Measurements from ENCODE around the gene ADCY3.

ADCY3 gene

GRCh38 chr2:24872344-24873115 lies 47.5 kb downstream of the ADCY3 start:
- no peak for DNase-seq

GRCh38 chr2:24871852-24872333 lies 48.1 kb downstream of the ADCY3 start:
- no peak for DNase-seq

- DNase-seq = no peak
Measured at GRCh38 chr2:24870891-24871705, 48.9 kb downstream of the ADCY3 start.

GRCh38 chr2:24870440-24870839 lies 49.6 kb downstream of the ADCY3 start:
- DNase-seq = no peak

GRCh38 chr2:24866946-24867345 lies 53.1 kb downstream of the ADCY3 start:
- no peak for DNase-seq

- DNase-seq = no peak
Measured at GRCh38 chr2:24863641-24864040, 56.4 kb downstream of the ADCY3 start.

GRCh38 chr2:24861500-24861899 lies 58.5 kb downstream of the ADCY3 start:
- DNase-seq = no peak

- DNase-seq = no peak
Measured at GRCh38 chr2:24860631-24861030, 59.4 kb downstream of the ADCY3 start.

- DNase-seq = no peak
Measured at GRCh38 chr2:24859968-24860600, 60.0 kb downstream of the ADCY3 start.

- no peak for DNase-seq
Measured at GRCh38 chr2:24858996-24859395, 61.0 kb downstream of the ADCY3 start.

- no peak for DNase-seq
Measured at GRCh38 chr2:24857746-24858145, 62.3 kb downstream of the ADCY3 start.

GRCh38 chr2:24856791-24857211 lies 63.2 kb downstream of the ADCY3 start:
- no peak for DNase-seq

- DNase-seq = no peak
Measured at GRCh38 chr2:24855726-24856125, 64.3 kb downstream of the ADCY3 start.

- DNase-seq = no peak
Measured at GRCh38 chr2:24855022-24855622, 64.9 kb downstream of the ADCY3 start.

GRCh38 chr2:24853996-24854395 lies 66.0 kb downstream of the ADCY3 start:
- no peak for DNase-seq

- no peak for DNase-seq
Measured at GRCh38 chr2:24853046-24853445, 67.0 kb downstream of the ADCY3 start.

- no peak for DNase-seq
Measured at GRCh38 chr2:24852431-24853020, 67.5 kb downstream of the ADCY3 start.

- no peak for DNase-seq
Measured at GRCh38 chr2:24852026-24852425, 68.0 kb downstream of the ADCY3 start.

- no peak for DNase-seq
Measured at GRCh38 chr2:24850944-24851343, 69.1 kb downstream of the ADCY3 start.

GRCh38 chr2:24845691-24846090 lies 74.3 kb downstream of the ADCY3 start:
- DNase-seq = no peak

GRCh38 chr2:24844023-24844685 lies 75.9 kb downstream of the ADCY3 start:
- no peak for DNase-seq

GRCh38 chr2:24843330-24843860 lies 76.6 kb downstream of the ADCY3 start:
- no peak for DNase-seq
